ENCODE results near the gene C9.
"Not testable (repeated sequence)": the region's sequence is repeated elsewhere in the genome, so short reads cannot be mapped to it uniquely, and the experiment has no call there.

Gene C9

GRCh38 chr5:39328731-39329130 is 35.6 kb downstream of the C9 start:
- DNase-seq (ENCODE audit: low read depth) = no peak

GRCh38 chr5:39323542-39323941 is 40.8 kb downstream of the C9 start:
- no peak for DNase-seq (ENCODE audit: low read depth)

- DNase-seq (ENCODE audit: low read depth) = no peak
These were observed 44.9 kb downstream of the C9 start for GRCh38 chr5:39319395-39319794.

- not testable (repeated sequence) for DNase-seq (ENCODE audit: low read depth)
These were observed 47.8 kb downstream of the C9 start for GRCh38 chr5:39316464-39316863.

GRCh38 chr5:39315995-39316394 is 48.3 kb downstream of the C9 start:
- no peak for DNase-seq (ENCODE audit: low read depth)

GRCh38 chr5:39314591-39314990 is 49.7 kb downstream of the C9 start:
- no peak for DNase-seq (ENCODE audit: low read depth)

GRCh38 chr5:39309534-39309933 is 54.8 kb downstream of the C9 start:
- DNase-seq (ENCODE audit: low read depth) = no peak

GRCh38 chr5:39302472-39302871 is 61.8 kb downstream of the C9 start:
- DNase-seq (ENCODE audit: low read depth) = no peak

GRCh38 chr5:39301406-39301805 is 62.9 kb downstream of the C9 start:
- no peak for DNase-seq (ENCODE audit: low read depth)

- no peak for DNase-seq (ENCODE audit: low read depth)
These were observed 64.3 kb downstream of the C9 start for GRCh38 chr5:39299962-39300361.

GRCh38 chr5:39294736-39295135 is 69.6 kb downstream of the C9 start:
- DNase-seq (ENCODE audit: low read depth) = no peak

GRCh38 chr5:39284552-39284951 is 79.7 kb downstream of the C9 start:
- no peak for DNase-seq (ENCODE audit: low read depth)

GRCh38 chr5:39283231-39283818 is 81.0 kb downstream of the C9 start:
- peak; percentile 28 for DNase-seq (ENCODE audit: low read depth)

- no peak for DNase-seq (ENCODE audit: low read depth)
These were observed 81.7 kb downstream of the C9 start for GRCh38 chr5:39282561-39282960.

- DNase-seq (ENCODE audit: low read depth) = not testable (repeated sequence)
These were observed 88.4 kb downstream of the C9 start for GRCh38 chr5:39275865-39276264.

- DNase-seq (ENCODE audit: low read depth) = no peak
These were observed 89.8 kb downstream of the C9 start for GRCh38 chr5:39274398-39275085.

- DNase-seq (ENCODE audit: low read depth) = no peak
These were observed 90.9 kb downstream of the C9 start for GRCh38 chr5:39273314-39273954.

- not testable (repeated sequence) for DNase-seq (ENCODE audit: low read depth)
These were observed 91.4 kb downstream of the C9 start for GRCh38 chr5:39272869-39273231.

GRCh38 chr5:39270225-39270848 is 94.0 kb downstream of the C9 start:
- DNase-seq (ENCODE audit: low read depth) = no peak

GRCh38 chr5:39267186-39267585 is 97.1 kb downstream of the C9 start:
- no peak for DNase-seq (ENCODE audit: low read depth)

- DNase-seq (ENCODE audit: low read depth) = no peak
These were observed 97.9 kb downstream of the C9 start for GRCh38 chr5:39266442-39266841.

GRCh38 chr5:39264528-39264927 is 99.8 kb downstream of the C9 start:
- DNase-seq (ENCODE audit: low read depth) = no peak

GRCh38 chr5:39262981-39263380 is 101.3 kb downstream of the C9 start:
- no peak for DNase-seq (ENCODE audit: low read depth)

Measured in activated T-cell treated with anti-CD3 and anti-CD28 coated beads for 48 hours (primary cell).